GM18526 (cell line): ENCODE measurements around the gene KCNJ16.

Experiments
- POLR2A ChIP-seq: IDR thresholded peaks from 3 replicates; pipeline ENCODE4 v1.6.1; 2011; ENCODE audit not compliant: insufficient read length; ENCODE audit errors: extremely low read depth

Gene KCNJ16

DNA sequence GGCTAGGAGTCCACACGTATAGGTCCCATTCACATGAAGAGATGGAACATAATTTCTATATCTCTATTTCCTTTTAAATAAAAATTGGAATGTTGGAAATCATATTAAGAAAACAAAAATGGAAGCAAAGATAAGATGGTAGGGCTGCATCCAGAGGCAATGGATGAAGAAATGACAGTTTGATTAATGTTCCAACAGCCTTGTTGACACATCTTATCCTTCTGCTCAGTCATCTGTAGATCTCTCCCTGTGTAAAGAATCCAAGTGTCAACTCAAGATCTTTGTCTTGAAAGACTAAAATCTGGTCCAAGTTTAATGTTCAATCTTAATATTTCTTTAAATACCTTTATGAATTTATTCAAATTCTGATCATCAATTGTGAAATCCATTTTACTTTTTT is 86.5 kb downstream of the KCNJ16 start:
- TF ChIP-seq POLR2A: no peak

DNA sequence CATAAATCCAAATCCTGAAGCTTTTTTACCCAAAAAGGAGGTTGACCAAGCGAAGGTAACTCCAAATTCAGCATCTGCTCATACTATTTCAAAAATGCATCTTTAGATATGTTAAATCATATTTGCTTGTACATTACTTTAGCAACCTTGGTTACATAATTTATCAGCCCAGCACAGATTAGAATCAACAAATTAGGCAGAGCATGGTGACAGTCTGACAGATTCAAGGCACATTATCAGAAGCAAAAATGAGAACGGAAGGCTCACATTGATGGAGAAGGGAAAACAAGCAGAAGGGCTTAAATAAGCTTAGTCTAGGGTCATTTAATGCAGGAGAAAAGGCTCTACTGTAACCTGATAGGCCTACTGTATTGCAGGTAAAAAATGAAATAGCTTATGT is 90.4 kb downstream of the KCNJ16 start:
- no peak for TF ChIP-seq POLR2A

DNA sequence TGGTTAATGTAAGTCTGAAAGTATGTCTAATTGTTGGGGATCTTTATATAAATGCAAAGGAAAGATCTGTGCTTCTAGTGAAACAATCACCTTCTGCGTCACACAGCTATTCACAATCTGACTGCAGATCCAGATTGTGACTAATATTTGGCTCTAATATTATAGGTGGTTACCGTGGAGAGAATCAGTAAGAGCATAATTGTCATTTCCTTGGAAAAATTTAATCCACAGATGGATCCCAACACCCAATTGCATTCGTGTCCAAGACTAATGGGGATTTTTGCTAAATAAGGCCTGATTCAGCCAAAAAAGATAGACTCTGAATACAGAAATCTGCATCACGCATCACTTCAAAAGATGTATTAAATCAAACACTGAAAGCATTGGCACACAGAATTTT is 91.6 kb downstream of the KCNJ16 start:
- TF ChIP-seq POLR2A: no peak

DNA sequence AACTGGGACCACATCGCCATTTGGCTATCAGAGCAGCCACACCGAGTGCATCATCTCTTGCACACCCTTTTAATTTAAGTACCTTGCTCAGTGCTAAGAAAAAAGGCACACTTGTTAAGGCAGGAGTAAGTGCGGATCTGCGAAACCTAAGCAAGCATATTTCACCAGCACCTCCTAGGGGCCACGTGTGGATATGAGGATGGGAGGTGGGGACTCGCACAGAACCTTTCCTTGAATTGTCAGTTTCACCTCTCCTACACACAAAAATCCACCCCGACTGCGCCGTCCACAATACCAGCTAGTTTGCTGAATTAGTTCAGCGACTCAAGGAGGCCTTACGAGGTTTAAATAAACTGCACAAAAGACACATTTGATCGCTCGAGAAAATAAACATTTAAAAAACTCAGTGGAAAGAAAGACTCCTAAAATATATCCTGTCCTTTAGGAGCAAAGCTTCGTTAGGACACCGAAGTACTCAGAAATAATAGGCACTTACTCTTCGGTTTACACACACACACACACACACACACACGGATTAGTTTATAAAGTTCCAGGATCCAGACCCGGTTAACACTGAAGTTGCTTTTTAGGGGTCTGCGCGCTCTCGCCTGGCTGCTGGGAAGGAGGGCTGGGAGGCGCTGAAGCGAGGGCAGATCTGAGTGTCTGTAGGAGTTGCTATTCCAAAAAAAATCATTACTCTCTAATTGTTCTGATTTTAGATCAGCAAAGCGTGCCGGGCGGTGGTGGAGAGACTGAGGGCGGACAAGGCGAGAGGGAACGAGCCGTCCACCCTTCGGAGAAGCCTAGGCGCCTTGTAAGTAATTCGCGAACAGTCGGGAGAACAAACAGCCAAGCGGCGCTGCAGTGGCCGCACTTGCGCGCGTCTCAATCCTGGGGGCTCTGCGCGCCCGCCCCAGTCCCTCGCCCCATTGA is 93.3 kb downstream of the KCNJ16 start:
- TF ChIP-seq POLR2A: no peak

DNA sequence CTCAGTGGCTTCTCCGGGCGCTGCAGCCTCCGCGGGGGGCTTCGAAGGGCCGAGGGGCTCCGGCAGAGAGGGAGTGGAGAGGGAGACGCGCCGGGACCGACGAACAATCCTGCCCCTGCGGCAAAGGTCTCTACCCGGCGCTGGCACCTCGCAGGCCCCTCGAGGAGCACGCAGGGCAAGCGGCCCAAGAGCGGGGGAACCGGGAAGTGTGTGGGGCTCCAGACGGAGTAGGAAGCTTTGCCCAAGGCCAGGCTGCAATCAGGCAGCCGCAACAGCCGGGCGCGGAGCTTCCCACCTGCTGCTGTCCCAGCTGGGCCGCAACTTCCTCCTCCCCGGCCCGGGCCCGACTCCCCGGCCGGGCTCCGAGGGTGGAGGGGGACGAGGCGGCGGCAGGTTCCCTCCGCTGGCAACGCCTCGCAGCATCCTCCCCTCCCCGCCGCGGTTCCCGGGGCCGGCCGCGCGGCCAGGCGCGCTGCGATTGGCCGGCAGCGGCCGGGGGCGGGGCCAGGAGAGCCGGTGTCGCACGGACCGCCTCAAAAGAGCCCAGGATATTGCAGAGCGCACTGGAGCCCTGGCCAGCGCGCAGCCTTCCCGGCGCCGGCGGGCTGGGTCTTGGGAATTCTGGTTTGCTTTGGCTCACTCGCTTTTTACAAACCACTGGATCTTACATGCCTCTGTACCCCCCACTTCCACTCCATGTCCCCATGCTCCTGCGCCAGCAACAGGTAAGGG is 94.1 kb downstream of the KCNJ16 start, which contains the start of gene KCNJ2:
TSS of gene KCNJ2 (plus strand) at position 556 of the 732 bp plus-strand sequence. CDS start 5,508 bp downstream, outside the sequence.
- TF ChIP-seq POLR2A: no peak

DNA sequence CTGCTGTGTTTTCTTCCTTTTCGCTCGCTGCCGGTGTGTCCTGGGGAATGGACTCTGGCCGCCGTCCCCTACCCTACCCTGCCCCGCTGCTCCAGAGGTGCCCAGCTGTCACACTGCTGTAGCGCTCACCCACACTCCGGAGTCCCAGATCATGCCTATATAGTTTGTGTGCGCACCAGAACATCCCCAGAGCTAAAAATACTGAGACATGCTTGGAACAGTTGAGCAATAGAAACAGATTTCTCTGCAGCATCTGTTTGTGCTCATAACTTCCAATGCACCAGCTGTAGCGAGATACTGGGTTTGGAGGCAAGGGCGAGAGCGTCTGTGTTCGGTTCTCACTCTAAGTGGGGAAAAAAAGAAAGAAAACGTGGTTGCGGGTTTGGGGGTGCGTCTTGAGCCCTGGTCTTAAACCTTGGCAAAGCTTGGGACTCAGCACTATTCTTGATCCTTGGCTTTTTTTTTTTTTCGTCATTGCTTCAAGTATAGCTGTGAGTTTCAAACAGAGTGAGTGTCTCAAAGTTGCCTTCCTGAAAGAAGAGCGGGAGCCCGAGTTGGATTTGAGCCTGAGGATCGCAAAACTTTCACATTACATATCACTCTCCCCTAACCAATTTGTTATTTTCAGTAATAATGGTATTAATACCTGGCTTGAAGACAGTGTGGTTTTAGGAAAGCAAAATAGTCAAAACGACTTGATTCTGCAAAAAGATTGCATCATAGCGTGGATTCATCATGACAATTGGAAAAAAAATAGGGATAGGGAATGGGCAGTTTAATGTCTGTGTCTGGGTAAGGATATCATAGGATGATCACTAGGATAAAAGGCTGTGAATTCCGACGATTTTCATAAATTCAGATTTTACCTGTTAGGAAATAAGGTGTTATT is 94.9 kb downstream of the KCNJ16 start:
- TF ChIP-seq POLR2A: no peak

DNA sequence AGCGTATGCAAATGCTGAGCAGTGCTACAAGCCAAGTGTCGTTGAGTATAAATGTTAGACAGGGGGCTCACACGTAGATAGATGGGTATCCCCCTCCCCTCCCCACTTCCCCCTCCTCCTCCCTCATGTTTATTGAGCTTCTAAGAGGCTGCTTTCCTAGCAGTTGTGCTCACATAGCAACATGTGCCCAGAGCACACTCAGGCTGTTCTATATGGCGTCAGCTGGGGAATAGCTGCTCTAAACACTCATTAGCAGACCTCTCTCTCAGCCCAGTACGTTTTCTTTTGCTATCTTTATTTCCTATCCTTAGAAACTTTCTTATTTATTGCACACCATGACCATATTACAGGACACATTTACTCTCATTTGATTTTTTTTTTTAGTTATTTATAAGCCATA is 96.1 kb downstream of the KCNJ16 start:
- no peak for TF ChIP-seq POLR2A

DNA sequence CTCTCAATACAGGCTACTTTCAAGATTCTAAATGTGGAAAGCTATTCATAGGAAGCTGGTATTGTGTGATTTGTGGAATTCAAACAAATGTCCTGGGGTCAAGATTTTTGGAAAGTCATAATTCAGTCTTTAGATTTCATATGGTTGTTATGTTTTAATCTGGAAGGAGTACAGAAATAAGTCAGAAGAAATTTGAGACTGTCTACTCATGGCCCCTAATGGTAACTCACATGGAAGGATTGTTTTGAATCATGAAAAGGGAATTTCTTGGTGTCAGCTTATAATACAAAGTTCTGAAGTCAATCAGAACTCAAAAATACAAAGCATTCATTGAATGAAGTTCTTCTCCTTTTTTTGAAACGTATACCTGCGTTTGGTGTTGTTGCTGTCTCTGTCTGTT is 97.4 kb downstream of the KCNJ16 start:
- TF ChIP-seq POLR2A: no peak

DNA sequence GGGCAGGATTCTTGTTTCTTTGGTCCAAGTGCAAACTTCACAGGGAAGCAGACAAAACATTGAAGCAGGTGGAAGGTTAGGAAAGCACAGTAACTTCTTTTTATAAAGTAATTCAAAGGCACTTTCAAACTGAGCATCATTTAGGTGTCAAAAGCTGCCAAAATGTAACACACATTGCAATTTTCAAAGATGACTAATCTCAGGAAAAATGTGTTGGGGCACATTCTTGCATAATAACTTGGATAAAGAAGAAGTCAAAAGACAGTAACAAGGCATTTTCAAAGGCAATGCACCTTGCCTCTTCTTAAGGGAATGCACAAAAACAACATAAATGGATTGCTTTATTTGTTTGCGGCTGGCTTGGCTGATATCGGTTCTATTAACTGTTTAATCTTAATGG is 97.9 kb downstream of the KCNJ16 start:
- no peak for TF ChIP-seq POLR2A

DNA sequence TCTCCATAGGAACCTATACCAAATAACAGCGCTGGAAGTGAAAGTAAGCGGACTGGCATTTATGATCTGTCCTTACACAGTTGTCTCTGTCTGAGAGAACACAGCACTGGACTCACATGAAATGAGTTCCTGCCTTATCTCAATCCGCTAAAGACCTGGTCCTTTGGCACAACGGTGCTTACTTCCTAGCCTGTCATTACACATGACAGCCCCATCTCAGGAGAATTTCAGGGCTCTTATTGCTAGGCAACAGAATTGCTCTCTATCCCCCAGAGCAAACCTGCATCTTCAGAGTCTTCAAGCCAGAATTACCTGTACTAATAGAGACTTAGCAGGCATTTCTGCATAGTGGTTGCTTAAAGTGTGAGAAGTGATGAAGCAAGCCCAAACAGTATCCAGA is 98.7 kb downstream of the KCNJ16 start:
- no peak for TF ChIP-seq POLR2A

DNA sequence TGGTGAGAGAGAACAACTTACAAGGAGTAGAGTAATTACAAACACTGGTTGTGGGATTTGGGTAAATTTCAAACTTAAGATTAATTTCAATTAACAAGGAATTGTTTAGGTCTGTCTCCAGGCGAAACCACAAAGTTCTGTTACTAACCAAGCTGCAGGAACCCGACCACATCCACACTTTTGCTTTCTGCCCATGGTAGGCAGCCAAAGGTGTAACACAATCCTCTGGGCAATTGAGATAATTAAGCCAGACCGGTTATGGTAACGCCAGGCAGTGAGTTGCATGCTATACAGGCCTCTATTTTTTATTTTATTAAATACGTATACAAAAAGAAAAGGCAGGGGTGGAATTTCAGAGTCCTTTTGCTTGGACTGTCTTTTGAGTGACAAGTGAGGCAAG is 106.4 kb downstream of the KCNJ16 start:
- TF ChIP-seq POLR2A: no peak

DNA sequence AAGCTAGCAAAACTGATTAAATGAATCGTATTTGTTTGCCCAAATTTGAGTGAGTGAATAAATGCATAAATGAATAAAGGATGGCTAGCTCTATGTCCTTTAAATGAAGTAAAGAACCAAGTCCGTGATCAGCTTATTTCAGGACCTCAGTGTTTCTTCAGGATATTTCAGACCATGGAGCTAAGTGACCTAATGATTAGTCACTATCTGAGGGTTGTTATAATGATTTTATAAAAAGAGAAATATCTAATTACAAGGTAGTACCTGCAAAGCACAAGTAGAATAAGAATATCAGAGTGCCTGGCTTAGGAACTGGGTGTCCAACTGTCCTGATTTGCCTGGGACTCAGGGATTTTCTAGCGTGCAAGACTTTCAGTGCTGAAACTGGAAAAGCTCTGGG is 106.8 kb downstream of the KCNJ16 start:
- no peak for TF ChIP-seq POLR2A

DNA sequence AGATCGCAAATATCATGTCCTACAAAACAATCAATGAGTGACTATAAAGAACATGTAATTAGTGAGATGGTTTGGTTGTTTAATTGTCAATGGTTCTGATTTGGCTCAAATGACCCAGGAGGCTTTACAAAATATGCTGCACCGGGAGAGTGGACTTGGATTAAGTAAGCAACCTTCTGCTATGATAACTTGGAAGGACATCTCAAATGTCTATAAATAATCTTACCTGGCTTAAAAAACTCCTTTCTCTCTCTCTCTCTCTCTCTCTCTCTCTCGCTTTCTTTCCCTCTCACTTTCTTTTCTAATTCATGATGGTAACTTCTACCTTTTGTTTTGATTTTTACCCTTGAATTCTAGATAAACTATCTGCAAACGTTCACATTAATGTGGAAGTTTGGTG is 108.5 kb downstream of the KCNJ16 start:
- no peak for TF ChIP-seq POLR2A

DNA sequence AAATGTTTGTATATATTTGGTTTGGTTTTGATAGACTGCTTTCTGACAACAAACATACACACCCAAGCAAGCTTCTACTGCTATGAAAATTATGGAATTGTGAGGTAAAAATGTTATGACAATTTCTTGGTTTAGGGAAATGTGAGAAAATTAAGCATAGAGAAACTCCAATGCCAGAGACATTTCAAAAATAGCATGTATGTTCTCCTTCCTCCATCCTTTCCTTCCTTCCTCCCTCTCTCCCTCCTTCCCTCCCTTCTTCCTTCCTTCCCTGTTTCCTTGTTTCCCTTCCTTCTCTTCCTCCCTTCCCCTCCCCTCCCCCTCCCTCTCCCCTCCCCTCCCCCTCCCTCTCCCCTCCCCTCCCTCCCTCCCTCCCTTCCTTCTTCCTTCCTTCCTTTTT is 109.2 kb downstream of the KCNJ16 start:
- no peak for TF ChIP-seq POLR2A

DNA sequence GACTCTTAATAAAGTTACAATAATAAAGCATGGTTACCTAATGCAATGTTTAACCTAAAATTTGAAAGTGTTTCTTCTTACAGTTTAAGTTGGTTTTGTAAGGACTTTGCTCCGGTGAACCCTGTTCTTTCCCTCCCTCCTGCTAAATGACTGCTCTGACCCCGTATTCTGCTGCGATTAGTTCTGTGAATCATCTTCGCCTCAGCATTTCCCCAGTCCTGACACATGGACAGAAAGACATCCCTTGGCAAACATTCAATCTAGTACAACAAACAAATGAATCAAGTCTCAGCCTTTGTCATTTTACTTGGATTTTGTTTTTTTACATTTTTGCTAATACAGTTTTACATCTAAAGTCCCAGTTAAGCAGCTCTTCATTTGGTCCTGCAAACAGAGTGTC is 109.7 kb downstream of the KCNJ16 start:
- TF ChIP-seq POLR2A: no peak
